ENCODE measurements around the gene TAT.

DNA sequence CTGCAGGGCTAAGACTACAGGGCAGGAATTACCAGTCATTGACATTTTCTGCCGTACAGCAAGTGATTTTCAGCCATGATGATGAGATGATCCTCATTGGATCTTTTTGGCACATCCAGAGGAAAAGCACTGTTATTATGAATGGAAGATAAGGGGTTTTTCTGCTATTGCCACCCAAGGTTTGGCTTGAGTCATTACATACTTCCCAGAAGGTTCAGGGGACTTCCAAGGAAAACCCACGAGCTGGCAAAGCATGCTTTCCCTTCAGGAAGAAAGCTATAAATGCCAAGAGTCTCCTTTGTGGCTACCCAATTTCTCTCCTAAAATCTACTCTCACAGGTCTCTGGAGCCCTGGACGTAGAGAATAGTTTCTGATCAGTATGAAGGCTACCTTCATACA lies 44.5 kb downstream of the TAT start:
- TF ChIP-seq, protein P1, sequence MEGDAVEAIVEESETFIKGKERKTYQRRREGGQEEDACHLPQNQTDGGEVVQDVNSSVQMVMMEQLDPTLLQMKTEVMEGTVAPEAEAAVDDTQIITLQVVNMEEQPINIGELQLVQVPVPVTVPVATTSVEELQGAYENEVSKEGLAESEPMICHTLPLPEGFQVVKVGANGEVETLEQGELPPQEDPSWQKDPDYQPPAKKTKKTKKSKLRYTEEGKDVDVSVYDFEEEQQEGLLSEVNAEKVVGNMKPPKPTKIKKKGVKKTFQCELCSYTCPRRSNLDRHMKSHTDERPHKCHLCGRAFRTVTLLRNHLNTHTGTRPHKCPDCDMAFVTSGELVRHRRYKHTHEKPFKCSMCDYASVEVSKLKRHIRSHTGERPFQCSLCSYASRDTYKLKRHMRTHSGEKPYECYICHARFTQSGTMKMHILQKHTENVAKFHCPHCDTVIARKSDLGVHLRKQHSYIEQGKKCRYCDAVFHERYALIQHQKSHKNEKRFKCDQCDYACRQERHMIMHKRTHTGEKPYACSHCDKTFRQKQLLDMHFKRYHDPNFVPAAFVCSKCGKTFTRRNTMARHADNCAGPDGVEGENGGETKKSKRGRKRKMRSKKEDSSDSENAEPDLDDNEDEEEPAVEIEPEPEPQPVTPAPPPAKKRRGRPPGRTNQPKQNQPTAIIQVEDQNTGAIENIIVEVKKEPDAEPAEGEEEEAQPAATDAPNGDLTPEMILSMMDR (conservative IDR thresholded peaks at IDR 0.05; ENCODE audit: low read depth, low read length): no peak
- no peak for TF ChIP-seq EZH2 (IDR thresholded peaks at IDR 0.05; ENCODE audit: borderline replicate concordance, low read depth, low read length, poor library complexity, severe bottlenecking)

Data from A673 (cell line).